Adrenal gland (tissue), 12 donors: ENCODE measurements around the gene AP1B1. TPM values are rescaled to one million over a fixed set of nuclear protein-coding genes. Genes with fewer than 3 reads are reported as not detected.

Experiments
- DNase-seq, 7 donors: peaks; one replicate each; pipeline ENCODE4 v3.0.0-alpha.2; 2019 to 2020
- H3K27ac ChIP-seq, 5 donors: fragments of 200-600 bp; sonication (generic) in 4 of 5; 1 replicate in 3 of 5; 2 replicates in 2 of 5; pipeline versions ENCODE4 v1.5.1 to v1.8.0; 2016 to 2020; ENCODE audit warnings: mild to moderate bottlenecking in 1 of 5
- H3K27me3 ChIP-seq: fragments of 200-600 bp; 2 replicates; pipeline ENCODE4 v1.8.0; 2021
- H3K36me3 ChIP-seq, 2 donors: fragments of 200-600 bp; replicated peaks in 1 of 2; 1 replicate in 1 of 2; 2 replicates in 1 of 2; pipeline versions ENCODE4 v1.5.1 to v1.8.0; 2018 to 2022
- H3K4me1 ChIP-seq, 2 donors: fragments of 200-600 bp; replicated peaks in 1 of 2; 1 replicate in 1 of 2; 2 replicates in 1 of 2; pipeline versions ENCODE4 v1.5.1 to v1.8.0; 2018 to 2021
- H3K4me3 ChIP-seq, 4 donors: fragments of 200-600 bp; sonication (generic) in 3 of 4; one replicate each; pipeline ENCODE4 v1.5.1; 2016 to 2018
- H3K9me3 ChIP-seq, 3 donors: fragments of 200-600 bp; sonication (generic) in 1 of 3; replicated peaks in 1 of 3; 1 replicate in 2 of 3; 2 replicates in 1 of 3; pipeline versions ENCODE4 v1.5.1 to v1.8.0; 2016 to 2021
- CTCF ChIP-seq, 6 experiments: fragments of 450-650 bp in 4 of 6; fragments of 200-600 bp in 2 of 6; sonication (generic) in 1 of 6; IDR thresholded peaks; 1 replicate in 5 of 6; 2 replicates in 1 of 6; pipeline versions ENCODE4 v1.5.1 to v1.8.0; 2016 to 2021; ENCODE audit warnings: antibody characterized with exemption in 6 of 6, mild to moderate bottlenecking in 2 of 6, moderate library complexity in 1 of 6
- POLR2A ChIP-seq, 2 donors: fragments of 450-650 bp; IDR thresholded peaks; one replicate each; pipeline ENCODE4 v1.6.1; 2017; ENCODE audit warnings: antibody characterized with exemption in 2 of 2, mild to moderate bottlenecking in 2 of 2, moderate library complexity in 1 of 2
- WGBS, 4 donors: extraction: QIAGEN DNeasy Blood & Tissue Kit in 2 of 4; methylation state at CpG; one replicate each; pipeline versions ENCODE4 v1.1.5 to v1.1.7; 2013 to 2017; 5-methylcytosine and 5-hydroxymethylcytosine counted together
- intact Hi-C, 2 donors: fragments of 100-400 bp; cut with DNase I; formaldehyde crosslinking; loops; one replicate each; pipeline versions ENCODE4 v1.14.1 to v1.15.0; 2022 to 2023
- polyA plus RNA-seq, 3 donors: library from polyadenylated mRNA; stranded (reverse); fragments of 200-250 nt in 2 of 3; fragments of 350-450 nt in 1 of 3; fragmentation: Illumina TruSeq in 1 of 3; extraction: RNeasy Lipid Tissue Mini Kit (QIAGEN cat#74804) in 1 of 3; gene quantifications; one replicate each; pipeline ENCODE4 v1.2.3, GENCODE V29; 2013 to 2014
- total RNA-seq, 9 donors: library from RNA; depleted of rRNA in 4 of 9; stranded (reverse); fragments of >200 nt in 4 of 9; fragments of 120-200 nt in 1 of 9; fragmentation: NEBNext Ultra II Directional in 1 of 9; extraction: Animal tissue kit (Norgen Biotek cat#: 25700) in 1 of 9; gene quantifications; one replicate each; pipeline versions ENCODE4 v1.1.0 to v1.2.4, GENCODE V29; 2013 to 2023
- donor health status: healthy with polysubstance abuse.
- donor health status: Bipolar disorder and iron deficiency.
- donor health status: DM: yes; HTN: yes; CAD: no.
- donor health status: DM: no; HTN: no; CAD: no.
- donor health status: DM: no; HTN: no; CAD: no.
- donor health status: DM: yes; HTN: yes; CAD: no.

AP1B1 gene
- total and polyA plus RNA-seq, 12 donors = 47.6 to 190 (median 109) TPM

GRCh38 chr22:29330753-29331152 lies 57.6 kb downstream of the AP1B1 start:
- TF ChIP-seq CTCF (IDR thresholded peaks at IDR 0.05) (no peak), POLR2A (IDR thresholded peaks at IDR 0.05) (peak in 1 of 2 donors; percentile 47)
- peaks cover 11 to 20% of the 10 kb centered on the region in 2 donors for H3K4me1 ChIP-seq
- H3K27me3 ChIP-seq = no peaks in the 10 kb centered on the region
- 15 to 55% (median 21%) methylated on average over 3 to 9 of the region's 9 CpGs for WGBS, 4 donors
- DNase-seq = peak; percentile 89 to 98 (median 97)
- no peaks in the 10 kb centered on the region for H3K9me3 ChIP-seq
- intact Hi-C loops = no loop called here
- H3K36me3 ChIP-seq = peaks cover 0 to 75% of the 10 kb centered on the region in 2 donors
- peak overlapping the region; percentile 24 to 88 (median 46) for H3K27ac ChIP-seq
- no peak overlapping the region for H3K4me3 ChIP-seq

- Histone ChIP-seq H3K27ac (peak overlapping the region in 4 of 5 donors; percentile 24 to 88 (median 66)), H3K27me3 (no peaks in the 10 kb centered on the region), H3K9me3 (no peaks in the 10 kb centered on the region), H3K36me3 (peaks cover 0 to 72% of the 10 kb centered on the region in 2 donors), H3K4me3 (no peak overlapping the region), H3K4me1 (peaks cover 11 to 20% of the 10 kb centered on the region in 2 donors)
- intact Hi-C loops = no loop called here
- WGBS, 4 donors = 47 to 60% (median 52%) methylated on average over 3 to 19 of the region's 19 CpGs
- DNase-seq = no peak
- TF ChIP-seq POLR2A (IDR thresholded peaks at IDR 0.05) = no peak
- no peak for TF ChIP-seq CTCF (IDR thresholded peaks at IDR 0.05)
Measured at GRCh38 chr22:29330291-29330690, 58.1 kb downstream of the AP1B1 start.

- Histone ChIP-seq H3K36me3 (peaks cover 0 to 65% of the 10 kb centered on the region in 2 donors), H3K9me3 (no peaks in the 10 kb centered on the region), H3K4me1 (peaks cover 11 to 20% of the 10 kb centered on the region in 2 donors), H3K27ac (peak overlapping the region in 1 of 5 donors; percentile 88), H3K27me3 (no peaks in the 10 kb centered on the region), H3K4me3 (no peak overlapping the region)
- intact Hi-C loops = no loop called here
- no peak for DNase-seq
- WGBS, 4 donors = 89 to 97% (median 92%) methylated on average over 5 to 11 of the region's 11 CpGs
- TF ChIP-seq CTCF (IDR thresholded peaks at IDR 0.05) (no peak), POLR2A (IDR thresholded peaks at IDR 0.05) (no peak)
Measured at GRCh38 chr22:29329581-29329980, 58.8 kb downstream of the AP1B1 start.

GRCh38 chr22:29328566-29329500 lies 59.5 kb downstream of the AP1B1 start:
- Histone ChIP-seq H3K27ac (no peak overlapping the region), H3K9me3 (no peaks in the 10 kb centered on the region), H3K4me1 (peaks cover 11 to 20% of the 10 kb centered on the region in 2 donors), H3K27me3 (no peaks in the 10 kb centered on the region), H3K4me3 (no peak overlapping the region), H3K36me3 (peaks cover 0 to 57% of the 10 kb centered on the region in 2 donors)
- 87 to 93% (median 88%) methylated on average over 17 to 34 of the region's 34 CpGs for WGBS, 4 donors
- intact Hi-C loops = no loop called here
- peak in 1 of 7 donors; percentile 43 for DNase-seq
- TF ChIP-seq POLR2A (IDR thresholded peaks at IDR 0.05) (no peak), CTCF (IDR thresholded peaks at IDR 0.05) (no peak)
